GM10266 (cell line): Measurements from ENCODE around the gene IZUMO4.

Experiments
- DNase-seq: peaks from one replicate; pipeline ENCODE4 v3.0.0; 2012; ENCODE audit errors: extremely low spot score
- CTCF ChIP-seq: IDR thresholded peaks from 2 replicates; pipeline ENCODE4 v1.5.1; 2012; ENCODE audit warnings: mild to moderate bottlenecking, low read depth; ENCODE audit not compliant: control insufficient read depth, insufficient read depth; ENCODE audit errors: missing control alignments

IZUMO4 gene

GRCh38 chr19:2119921-2120785 lies 23.4 kb downstream of the IZUMO4 start:
- DNase-seq, result no peak
- no peak for TF ChIP-seq CTCF

- no peak for TF ChIP-seq CTCF
- DNase-seq, result no peak
These were observed 24.1 kb downstream of the IZUMO4 start for GRCh38 chr19:2120821-2121220.

- no peak for TF ChIP-seq CTCF
- DNase-seq, result no peak
These were observed 24.8 kb downstream of the IZUMO4 start for GRCh38 chr19:2121416-2122051.

- no peak for TF ChIP-seq CTCF
These were observed 25.5 kb downstream of the IZUMO4 start for GRCh38 chr19:2122251-2122650.

GRCh38 chr19:2122982-2123381 lies 26.3 kb downstream of the IZUMO4 start:
- TF ChIP-seq CTCF, result no peak
- no peak for DNase-seq

More at GRCh38 chr19:2122251-2122650, 25.5 kb downstream of the IZUMO4 start:
- no peak for DNase-seq

- no peak for DNase-seq
- no peak for TF ChIP-seq CTCF
These were observed 27.1 kb downstream of the IZUMO4 start for GRCh38 chr19:2123682-2124387.
